H1 (cell line): ENCODE results near the gene TPBGL. TPM values are rescaled to one million over a fixed set of nuclear protein-coding genes. Genes with fewer than 3 reads are reported as not detected.

Experiments
- CTCF ChIA-PET: fragments of 300-600 bp; sonication (Branson Sonifier 250); formaldehyde crosslinking; loops from one replicate; lab custom pipeline; 2021; ENCODE audit not compliant: partially characterized antibody; lab: Charles Lee
- POLR2A ChIA-PET: fragments of 300-600 bp; sonication (Branson Sonifier 250); formaldehyde crosslinking; loops from one replicate; lab custom pipeline; 2021; ENCODE audit warnings: inconsistent platforms; ENCODE audit not compliant: partially characterized antibody; lab: Charles Lee
- DNase-seq, 2 experiments: peaks; one replicate each; pipeline versions ENCODE4 v3.0.0 to v3.0.0-alpha.2; 2010 to 2022; ENCODE audit warnings: low spot score in 2 of 2, low read depth in 1 of 2, mixed read lengths in 1 of 2
- FAIRE-seq: peaks from 2 replicates; lab custom pipeline; 2011; peaks lifted over from hg19 to GRCh38; lab: Jason Lieb, UNC
- H2AFZ ChIP-seq: 2 replicates; pipeline ENCODE4 v1.8.1; 2012; ENCODE audit warnings: low read length, inconsistent platforms
- H2AK5ac ChIP-seq: 2 replicates; pipeline ENCODE4 v1.6.1; 2013; ENCODE audit warnings: low read depth, low read length
- H2BK120ac ChIP-seq: replicated peaks from 2 replicates; pipeline ENCODE3; 2013; ENCODE audit warnings: low read depth, low read length, inconsistent platforms
- H2BK12ac ChIP-seq: 2 replicates; pipeline ENCODE4 v1.6.1; 2013; ENCODE audit warnings: low read depth, low read length
- H2BK15ac ChIP-seq: 2 replicates; pipeline ENCODE4 v1.6.1; 2013; ENCODE audit warnings: low read length
- H2BK20ac ChIP-seq: 2 replicates; pipeline ENCODE4 v1.6.1; 2013; ENCODE audit warnings: low read length
- H2BK5ac ChIP-seq: 2 replicates; pipeline ENCODE4 v1.6.1; 2013; ENCODE audit warnings: low read depth, low read length
- H3K14ac ChIP-seq: 2 replicates; pipeline ENCODE4 v1.6.1; 2013; ENCODE audit warnings: inconsistent platforms; ENCODE audit not compliant: insufficient read length
- H3K18ac ChIP-seq: 2 replicates; pipeline ENCODE4 v1.6.1; 2013; ENCODE audit warnings: low read length; ENCODE audit errors: extremely low read depth
- H3K23ac ChIP-seq: 2 replicates; pipeline ENCODE4 v1.6.1; 2013; ENCODE audit warnings: inconsistent platforms; ENCODE audit not compliant: insufficient read length
- H3K23me2 ChIP-seq: 2 replicates; pipeline ENCODE4 v1.6.1; 2013; ENCODE audit warnings: low read depth, low read length
- H3K27ac ChIP-seq: 2 replicates; pipeline ENCODE4 v1.6.1; 2011; ENCODE audit warnings: low read depth, low read length, inconsistent platforms
- H3K27me3 ChIP-seq, 4 experiments: replicated peaks in 1 of 4; 1 replicate in 1 of 4; 2 replicates in 3 of 4; pipeline versions ENCODE4 v1.6.1 to v1.8.1; 2011 to 2013; ENCODE audit warnings: low read length in 3 of 4, mild to moderate bottlenecking in 3 of 4, inconsistent platforms in 2 of 4, mixed read lengths in 2 of 4, moderate library complexity in 1 of 4; ENCODE audit not compliant: control insufficient read depth in 3 of 4, insufficient read depth in 3 of 4; ENCODE audit errors: extremely low read depth in 1 of 4
- H3K36me3 ChIP-seq, 4 experiments: 2 replicates each; pipeline versions ENCODE4 v1.6.1 to v1.8.1; 2011 to 2013; ENCODE audit warnings: mild to moderate bottlenecking in 4 of 4, low read length in 3 of 4, moderate library complexity in 2 of 4, control low read depth in 1 of 4, inconsistent platforms in 1 of 4; ENCODE audit not compliant: insufficient read depth in 4 of 4, control insufficient read depth in 2 of 4
- H3K4ac ChIP-seq: replicated peaks from 2 replicates; pipeline ENCODE3; 2013; ENCODE audit warnings: low read length, low read depth, mixed read lengths, inconsistent platforms; ENCODE audit not compliant: insufficient read length
- H3K4me1 ChIP-seq, 4 experiments: replicated peaks in 1 of 4; 1 replicate in 1 of 4; 2 replicates in 3 of 4; pipeline versions ENCODE4 v1.6.1 to v1.8.1; 2011 to 2013; ENCODE audit warnings: low read length in 3 of 4, inconsistent platforms in 2 of 4, mixed read lengths in 1 of 4; ENCODE audit not compliant: insufficient read depth in 4 of 4, control insufficient read depth in 3 of 4
- H3K4me2 ChIP-seq, 2 experiments: 2 replicates each; pipeline versions ENCODE4 v1.6.1 to v1.8.1; 2011 to 2013; ENCODE audit warnings: low read depth in 2 of 2, low read length in 2 of 2, control low read depth in 1 of 2, inconsistent platforms in 1 of 2, mild to moderate bottlenecking in 1 of 2; ENCODE audit not compliant: insufficient read depth in 1 of 2
- H3K4me3 ChIP-seq, 4 experiments: fragments of 200-600, 300-600 bp in 1 of 4; sonication (generic), shearing (Covaris generic), sonication (Bioruptor Twin) in 1 of 4; 2 replicates each; pipeline versions ENCODE4 v1.5.1 to v1.8.1; 2011 to 2016; ENCODE audit warnings: low read length in 4 of 4, low read depth in 3 of 4, control low read depth in 2 of 4, inconsistent platforms in 2 of 4, mild to moderate bottlenecking in 2 of 4, mixed read lengths in 1 of 4, moderate library complexity in 1 of 4; ENCODE audit not compliant: insufficient read depth in 2 of 4; ENCODE audit errors: extremely low read depth in 1 of 4
- H3K56ac ChIP-seq: replicated peaks from 2 replicates; pipeline ENCODE3; 2013; ENCODE audit warnings: low read depth, mild to moderate bottlenecking, mixed read lengths, low read length, inconsistent platforms; ENCODE audit not compliant: insufficient read length
- H3K79me1 ChIP-seq: 2 replicates; pipeline ENCODE4 v1.6.1; 2013; ENCODE audit warnings: low read depth, low read length, control low read depth
- H3K79me2 ChIP-seq, 2 experiments: 2 replicates each; pipeline versions ENCODE4 v1.6.1 to v1.8.1; 2012 to 2013; ENCODE audit warnings: low read length in 2 of 2, mild to moderate bottlenecking in 2 of 2, inconsistent platforms in 1 of 2; ENCODE audit not compliant: insufficient read depth in 2 of 2, control insufficient read depth in 1 of 2
- H3K9ac ChIP-seq, 4 experiments: replicated peaks in 1 of 4; 1 replicate in 1 of 4; 2 replicates in 3 of 4; pipeline versions ENCODE4 v1.6.1 to v1.8.1; 2011 to 2013; ENCODE audit warnings: low read depth in 3 of 4, low read length in 3 of 4, control low read depth in 2 of 4, mild to moderate bottlenecking in 2 of 4, moderate library complexity in 2 of 4, inconsistent platforms in 1 of 4; ENCODE audit errors: extremely low read depth in 1 of 4
- H3K9me3 ChIP-seq, 2 experiments: 2 replicates each; pipeline versions ENCODE4 v1.6.1 to v1.8.1; 2012 to 2013; ENCODE audit warnings: mild to moderate bottlenecking in 2 of 2, moderate library complexity in 2 of 2, control low read depth in 1 of 2, inconsistent platforms in 1 of 2, low read depth in 1 of 2, low read length in 1 of 2, mixed read lengths in 1 of 2; ENCODE audit not compliant: insufficient read depth in 2 of 2
- H4K20me1 ChIP-seq, 2 experiments: replicated peaks in 1 of 2; 2 replicates each; pipeline versions ENCODE3 to v1.8.1; 2011 to 2013; ENCODE audit warnings: inconsistent platforms in 2 of 2, low read length in 2 of 2, mild to moderate bottlenecking in 1 of 2; ENCODE audit not compliant: insufficient read depth in 2 of 2, control insufficient read depth in 1 of 2
- H4K5ac ChIP-seq: 2 replicates; pipeline ENCODE4 v1.6.1; 2013; ENCODE audit warnings: low read length, low read depth, mixed read lengths, inconsistent platforms; ENCODE audit not compliant: insufficient read length
- H4K8ac ChIP-seq: 2 replicates; pipeline ENCODE4 v1.8.0; 2013; ENCODE audit warnings: mild to moderate bottlenecking, moderate library complexity, low read length, inconsistent platforms; ENCODE audit not compliant: insufficient read depth; ENCODE audit errors: extremely low read depth
- H4K91ac ChIP-seq: replicated peaks from 2 replicates; pipeline ENCODE3; 2013; ENCODE audit warnings: low read length, mixed read lengths, inconsistent platforms; ENCODE audit not compliant: insufficient read length
- ATF3 ChIP-seq: IDR thresholded peaks from 2 replicates; pipeline ENCODE4 v1.6.1; 2011; ENCODE audit warnings: low read depth, mild to moderate bottlenecking, low read length; ENCODE audit not compliant: insufficient read depth
- BCL11A ChIP-seq, 2 experiments: IDR thresholded peaks; one replicate each; pipeline ENCODE4 v1.6.1; 2011; ENCODE audit warnings: low read depth in 2 of 2, low read length in 2 of 2, mild to moderate bottlenecking in 2 of 2
- CBX5 ChIP-seq: fragments of 300-800, 300-1000 bp; sonication (generic); IDR thresholded peaks from 2 replicates; pipeline ENCODE4 v1.7.1; 2016; ENCODE audit warnings: antibody characterized with exemption, low read length, low read depth
- CEBPB ChIP-seq: IDR thresholded peaks from 2 replicates; pipeline ENCODE4 v1.6.1; 2012; ENCODE audit warnings: low read depth, low read length
- EZH2 ChIP-seq: fragments of 200-600 bp; sonication (generic); IDR thresholded peaks from 2 replicates; pipeline ENCODE4 v1.7.1; 2012; ENCODE audit warnings: low read depth, mild to moderate bottlenecking, moderate library complexity, low read length, inconsistent platforms; ENCODE audit not compliant: severe bottlenecking
- GABPA ChIP-seq: IDR thresholded peaks from 2 replicates; pipeline ENCODE4 v1.6.1; 2011; ENCODE audit warnings: mild to moderate bottlenecking, low read length, moderate library complexity, borderline replicate concordance; ENCODE audit not compliant: insufficient read depth
- KDM1A ChIP-seq: fragments of 200-600, 300-600 bp; sonication (generic); IDR thresholded peaks from 2 replicates; pipeline ENCODE4 v1.7.1; 2016; ENCODE audit warnings: mild to moderate bottlenecking, low read length, borderline replicate concordance
- POLR2AphosphoS5 ChIP-seq: IDR thresholded peaks from 2 replicates; pipeline ENCODE4 v1.6.1; 2011; ENCODE audit warnings: low read depth, low read length
- RAD21 ChIP-seq, 2 experiments: IDR thresholded peaks in 1 of 2; conservative IDR thresholded peaks in 1 of 2; 2 replicates each; pipeline ENCODE4 v1.6.1; 2011; ENCODE audit warnings: low read depth in 2 of 2, low read length in 2 of 2, improper control_type of control experiment in 1 of 2, inconsistent platforms in 1 of 2, mild to moderate bottlenecking in 1 of 2, moderate library complexity in 1 of 2
- RFX5 ChIP-seq: IDR thresholded peaks from 2 replicates; pipeline ENCODE4 v1.6.1; 2011; ENCODE audit warnings: low read depth, low read length, improper control_type of control experiment, borderline replicate concordance
- TAF7 ChIP-seq: optimal IDR thresholded peaks from 2 replicates; pipeline ENCODE3; 2011; ENCODE audit warnings: low read depth, mild to moderate bottlenecking, inconsistent platforms, low read length, moderate library complexity, borderline replicate concordance
- WGBS, 2 experiments: shearing (Covaris generic) in 1 of 2; methylation state at CpG; one replicate each; pipeline versions ENCODE4 v1.1.6 to v1.1.7; 2013 to 2015; ENCODE audit warnings: low lambda C conversion rate in 2 of 2, mixed read lengths in 2 of 2, inconsistent platforms in 1 of 2, low coverage in 1 of 2, missing lambda C conversion rate in 1 of 2; ENCODE audit not compliant: insufficient replicate concordance in 2 of 2, insufficient coverage in 1 of 2, insufficient read length in 1 of 2; ENCODE audit errors: extremely low coverage in 1 of 2, missing lambda C conversion rate in 1 of 2; 5-methylcytosine and 5-hydroxymethylcytosine counted together
- polyA plus RNA-seq, 7 experiments: library from polyadenylated mRNA; depleted of rRNA in 3 of 7; stranded (reverse) in 5 of 7; unstranded in 2 of 7; fragments of >200 nt in 5 of 7; fragments of 200-250 nt in 2 of 7; gene quantifications; 1 replicate in 5 of 7; 2 replicates in 1 of 7; 4 replicates in 1 of 7; pipeline versions ENCODE4 v1.2.1 to v1.2.3, GENCODE V29; 2011 to 2013; ENCODE audit warnings: missing spikeins in 2 of 7, mixed read lengths in 2 of 7
- total RNA-seq: library from RNA; stranded (reverse); fragmentation: NEBNext Ultra II Directional; extraction: Animal tissue kit (Norgen Biotek cat#: 25700); gene quantifications from 2 replicates; pipeline ENCODE4 v1.2.1, GENCODE V29; 2021

The TPBGL gene
- total and polyA plus RNA-seq, 2 of the 8 experiments (the other 6 are each of a cell fraction or from before 2014, with no cell fraction given): 0.26 to 0.37 TPM

- Histone ChIP-seq H2BK120ac (no peak overlapping the region), H3K4me1 (0 out of 7 replicates have a peak, but pooled peaks cover 0 to 2% (median 0%) of the 10 kb centered on the region in 4 experiments), H2BK15ac (no peak overlapping the region), H3K27ac (no peak overlapping the region), H4K8ac (no peak overlapping the region; the same call in 1 of the 2 replicates), H3K14ac (no peak overlapping the region), H4K91ac (no peak overlapping the region), H4K5ac (no peak overlapping the region), H3K4ac (no peak overlapping the region), H3K36me3 (no peaks in the 10 kb centered on the region), H3K79me2 (no peaks in the 10 kb centered on the region), H3K9me3 (no peaks in the 10 kb centered on the region), H3K79me1 (no peaks in the 10 kb centered on the region), H3K18ac (no peak overlapping the region), H3K4me3 (no peak overlapping the region), H4K20me1 (no peaks in the 10 kb centered on the region), H3K23me2 (no peaks in the 10 kb centered on the region), H3K56ac (no peak overlapping the region), H3K23ac (no peak overlapping the region), H2AK5ac (0 out of 2 replicates have a peak overlapping the region, but pooled peaks have one; percentile 0), H2BK12ac (peak overlapping the region; percentile 39; the same call in 1 of the 2 replicates), H3K27me3 (no peaks in the 10 kb centered on the region; a peak in 1 of 7 replicates), H3K4me2 (no peak overlapping the region), H3K9ac (no peak overlapping the region), H2BK5ac (no peak overlapping the region), H2AFZ (no peak overlapping the region), H2BK20ac (no peak overlapping the region)
- DNase-seq: no peak
- FAIRE-seq: no peak
- 91% methylated on average over 13 of the region's 13 CpGs; no CpG with 5 or more reads in 1 of the 2 experiments for WGBS, 2 experiments
- CTCF ChIA-PET: interaction anchor here (0.6 to 45.7 kb wide), 20 partner anchors 8 to 810 kb away, joined by 3 to 825 read pairs (median 18); partner anchors contain the start of genes SLCO2B1 and TPBGL
- POLR2A ChIA-PET: no interaction called here
- no peak for TF ChIP-seq TAF7
- no peak for TF ChIP-seq CBX5
- no peak for TF ChIP-seq EZH2
- no peak for TF ChIP-seq RFX5
- no peak for TF ChIP-seq CEBPB
- TF ChIP-seq BCL11A (IDR thresholded peaks at IDR 0.05; ENCODE audit: low read depth in 2 of 2, low read length in 2 of 2): no peak
- no peak for TF ChIP-seq GABPA
- TF ChIP-seq ATF3: no peak
- no peak for TF ChIP-seq KDM1A
- TF ChIP-seq RAD21 (IDR thresholded peaks at IDR 0.05 in 1 of 2, conservative IDR thresholded peaks at IDR 0.05 in 1 of 2; ENCODE audit: low read depth in 2 of 2, low read length in 2 of 2): no peak
- no peak for TF ChIP-seq POLR2AphosphoS5
Measured at GRCh38 chr11:75203138-75203537, 37.4 kb upstream of the TPBGL start.
